GM19452 (cell line): Measurements from ENCODE around the gene RYR1.
"Not testable (repeated sequence)": the region's sequence is repeated elsewhere in the genome, so short reads cannot be mapped to it uniquely, and the experiment has no call there.

ENCODE experiments used
- ATAC-seq: cut with Tn5 transposase; IDR thresholded peaks from one replicate; pipeline ENCODE4 v1.9.1; 2021; ENCODE audit not compliant: unreplicated experiment

RYR1 gene

DNA sequence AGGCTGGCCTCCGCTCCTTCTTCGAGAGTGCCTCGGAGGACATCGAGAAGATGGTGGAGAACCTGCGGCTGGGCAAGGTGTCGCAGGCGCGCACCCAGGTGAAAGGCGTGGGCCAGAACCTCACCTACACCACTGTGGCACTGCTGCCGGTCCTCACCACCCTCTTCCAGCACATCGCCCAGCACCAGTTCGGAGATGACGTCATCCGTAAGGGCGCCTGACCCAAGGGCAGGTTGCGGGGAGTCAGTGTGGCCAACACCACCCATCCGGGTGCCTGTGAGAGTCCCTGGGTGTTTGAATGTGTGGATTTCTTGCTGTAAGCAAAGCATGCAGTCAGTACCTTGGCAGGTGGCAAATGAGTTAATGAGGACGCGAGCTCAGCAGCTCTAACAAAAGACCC lies 78.8 kb downstream of the RYR1 start:
- ATAC-seq = no peak

DNA sequence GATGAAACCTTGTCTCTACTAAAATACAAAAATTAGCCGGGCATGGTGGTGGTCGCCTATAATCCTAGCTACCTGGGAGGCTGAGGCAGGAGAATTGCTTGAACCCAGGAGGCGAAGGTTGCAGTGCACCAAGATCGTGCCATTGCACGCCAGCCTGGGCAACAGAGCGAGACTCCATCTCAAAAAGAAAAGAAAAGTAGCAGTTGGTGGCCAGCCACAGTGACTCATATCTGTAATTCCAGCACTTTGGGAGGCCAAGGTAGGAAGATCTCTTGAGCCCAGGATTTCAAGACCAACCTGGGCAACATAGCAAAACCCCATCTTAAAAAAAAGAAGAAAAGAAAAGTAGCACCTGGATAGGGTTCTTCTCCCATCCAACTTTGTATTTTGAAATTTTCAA lies 79.7 kb downstream of the RYR1 start:
- not testable (repeated sequence) for ATAC-seq

DNA sequence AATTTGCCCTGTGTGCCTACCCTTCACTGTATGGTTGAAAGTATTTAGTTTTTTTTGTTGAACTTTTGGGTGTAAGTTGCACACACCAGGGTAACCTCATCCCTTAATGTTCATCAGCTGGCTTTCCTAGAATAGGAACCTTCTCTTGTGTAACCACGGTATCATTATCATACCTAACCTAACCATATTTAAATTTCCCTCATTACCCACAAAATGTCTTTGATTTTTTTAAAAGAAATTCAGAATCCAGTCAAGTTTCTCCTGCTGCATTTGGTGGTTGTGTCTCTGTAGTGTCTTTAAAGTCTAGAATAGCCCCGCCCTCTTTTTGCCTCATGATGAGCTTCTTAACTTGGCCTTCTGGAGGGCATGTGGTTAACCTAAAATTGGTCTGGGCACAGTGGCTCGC lies 80.3 kb downstream of the RYR1 start:
- ATAC-seq = no peak

DNA sequence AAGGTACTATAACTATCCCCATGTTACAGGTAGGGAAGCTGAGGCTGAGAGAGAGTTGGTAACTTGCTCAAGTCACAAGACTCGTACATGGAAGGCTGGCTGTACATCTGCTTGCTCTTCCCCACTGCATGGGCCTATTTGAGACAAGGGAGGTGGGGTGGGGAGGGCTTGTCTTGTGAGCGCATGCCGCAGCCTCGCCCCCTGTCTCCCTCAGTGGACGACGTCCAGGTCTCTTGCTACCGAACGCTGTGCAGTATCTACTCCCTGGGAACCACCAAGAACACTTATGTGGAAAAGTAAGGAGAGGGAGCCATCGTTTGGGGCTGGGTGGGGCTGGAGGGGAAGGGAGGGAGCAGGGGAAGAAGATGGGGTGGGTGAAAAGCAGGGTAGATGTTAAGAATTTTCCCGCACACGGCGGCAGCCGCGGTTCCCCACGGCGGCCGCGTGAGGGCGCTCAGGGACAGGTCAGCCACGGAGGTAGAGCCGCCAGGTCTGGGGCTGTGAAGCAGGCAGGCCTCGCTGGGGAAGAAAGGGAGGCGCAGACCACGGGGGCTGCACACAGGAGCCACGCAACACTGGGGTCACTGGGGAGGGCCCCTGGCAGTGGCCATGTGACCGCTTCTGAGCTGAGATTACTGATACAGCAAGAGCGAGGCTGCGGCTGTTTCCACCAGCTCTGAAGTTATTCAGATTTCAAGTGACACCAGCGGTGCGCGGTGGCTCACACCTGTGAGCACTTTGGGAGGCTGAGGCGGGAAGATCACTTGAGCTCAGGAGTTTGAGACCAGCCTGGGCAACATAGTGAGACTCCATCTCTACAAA lies 81.5 kb downstream of the RYR1 start:
- ATAC-seq = no peak

DNA sequence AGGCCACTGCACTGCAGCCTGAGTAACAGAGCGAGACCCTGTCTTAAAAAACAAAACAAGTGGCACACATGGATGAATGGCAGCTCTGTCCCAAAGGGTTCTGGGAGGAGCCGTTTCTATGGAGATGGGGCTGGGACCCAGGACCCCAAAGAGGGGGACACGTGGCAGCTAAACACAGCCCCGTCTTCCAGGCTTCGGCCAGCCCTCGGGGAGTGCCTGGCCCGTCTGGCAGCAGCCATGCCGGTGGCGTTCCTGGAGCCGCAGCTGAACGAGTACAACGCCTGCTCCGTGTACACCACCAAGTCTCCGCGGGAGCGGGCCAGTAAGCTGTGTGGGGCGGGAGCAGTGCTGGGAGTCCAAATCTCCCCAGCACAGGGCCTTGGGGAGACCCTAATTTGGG lies 82.4 kb downstream of the RYR1 start:
- ATAC-seq = no peak

DNA sequence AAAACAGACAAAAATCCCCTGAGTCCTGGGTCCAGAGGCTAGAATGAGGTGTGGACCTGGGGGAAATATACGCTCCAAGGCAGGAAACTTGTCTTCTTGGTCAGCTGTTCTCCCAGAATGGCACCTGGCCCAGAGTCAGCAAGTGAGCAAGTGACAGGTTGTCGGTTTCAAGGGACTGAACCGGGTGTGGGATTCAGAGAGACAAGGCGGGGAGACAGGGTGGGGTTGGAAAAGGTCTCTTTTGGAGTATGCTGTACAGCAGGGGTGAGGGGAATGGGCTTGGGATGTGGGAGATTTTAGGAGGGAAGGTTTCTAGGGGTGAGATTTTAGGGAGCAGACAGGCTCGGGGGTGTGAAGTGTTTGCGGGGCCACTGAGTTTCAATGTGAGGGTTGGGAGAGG lies 83.3 kb downstream of the RYR1 start:
- no peak for ATAC-seq

DNA sequence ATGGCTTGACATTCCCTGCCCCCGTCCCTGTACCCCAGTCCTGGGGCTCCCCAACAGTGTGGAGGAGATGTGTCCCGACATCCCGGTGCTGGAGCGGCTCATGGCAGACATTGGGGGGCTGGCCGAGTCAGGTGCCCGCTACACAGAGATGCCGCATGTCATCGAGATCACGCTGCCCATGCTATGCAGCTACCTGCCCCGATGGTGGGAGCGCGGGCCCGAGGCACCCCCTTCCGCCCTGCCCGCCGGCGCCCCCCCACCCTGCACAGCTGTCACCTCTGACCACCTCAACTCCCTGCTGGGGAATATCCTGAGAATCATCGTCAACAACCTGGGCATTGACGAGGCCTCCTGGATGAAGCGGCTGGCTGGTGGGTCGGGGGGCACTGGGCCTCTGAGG lies 83.8 kb downstream of the RYR1 start:
- ATAC-seq = no peak

DNA sequence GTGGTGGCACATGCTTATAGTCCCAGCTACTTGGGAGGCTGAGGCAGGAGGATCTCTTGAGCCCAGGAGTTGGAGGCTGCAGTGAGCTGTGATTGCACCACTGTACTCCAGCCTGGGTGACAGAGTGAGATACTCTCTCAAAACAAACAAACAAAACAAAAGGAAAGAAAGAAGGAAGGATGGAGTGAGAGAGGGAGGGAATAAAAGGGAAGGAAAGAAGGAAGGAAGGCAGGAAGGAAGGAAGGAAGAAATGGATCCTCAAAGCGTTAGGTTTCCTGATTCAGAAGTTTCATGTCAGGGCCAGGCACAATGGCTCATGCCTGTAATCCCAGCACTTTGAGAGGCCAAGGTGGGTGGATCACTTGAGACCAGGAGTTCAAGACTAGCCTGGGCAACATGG lies 84.5 kb downstream of the RYR1 start:
- not testable (repeated sequence) for ATAC-seq

DNA sequence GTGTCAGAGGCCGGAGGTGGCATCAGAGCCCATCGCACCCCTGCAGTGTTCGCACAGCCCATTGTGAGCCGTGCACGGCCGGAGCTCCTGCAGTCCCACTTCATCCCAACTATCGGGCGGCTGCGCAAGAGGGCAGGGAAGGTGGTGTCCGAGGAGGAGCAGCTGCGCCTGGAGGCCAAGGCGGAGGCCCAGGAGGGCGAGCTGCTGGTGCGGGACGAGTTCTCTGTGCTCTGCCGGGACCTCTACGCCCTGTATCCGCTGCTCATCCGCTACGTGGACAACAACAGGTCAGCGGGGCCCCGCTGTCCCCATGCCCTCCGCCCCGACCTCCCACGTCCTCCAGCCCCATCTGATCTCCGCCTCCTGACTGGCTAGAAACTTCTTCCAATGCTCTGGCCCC lies 85.7 kb downstream of the RYR1 start:
- ATAC-seq = no peak

DNA sequence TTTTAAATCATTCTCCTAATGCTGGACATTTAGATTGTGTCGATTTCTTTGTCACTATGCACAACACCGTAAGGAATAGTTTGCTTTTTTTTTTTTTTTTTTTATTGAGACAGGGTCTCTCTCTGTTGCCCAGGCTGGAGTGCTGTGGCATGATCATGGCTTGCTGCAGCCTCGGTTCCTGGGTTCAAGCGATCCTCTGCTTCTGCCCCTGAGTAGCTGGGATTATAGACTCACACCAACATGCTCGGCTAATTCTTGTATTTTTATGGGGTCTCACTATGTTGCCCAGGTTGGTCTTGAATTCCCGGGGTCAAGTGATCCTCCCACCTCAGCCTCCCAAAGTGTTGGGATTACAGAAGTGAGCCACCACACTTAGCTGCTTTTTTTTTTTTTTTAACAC lies 86.5 kb downstream of the RYR1 start:
- ATAC-seq = no peak

DNA sequence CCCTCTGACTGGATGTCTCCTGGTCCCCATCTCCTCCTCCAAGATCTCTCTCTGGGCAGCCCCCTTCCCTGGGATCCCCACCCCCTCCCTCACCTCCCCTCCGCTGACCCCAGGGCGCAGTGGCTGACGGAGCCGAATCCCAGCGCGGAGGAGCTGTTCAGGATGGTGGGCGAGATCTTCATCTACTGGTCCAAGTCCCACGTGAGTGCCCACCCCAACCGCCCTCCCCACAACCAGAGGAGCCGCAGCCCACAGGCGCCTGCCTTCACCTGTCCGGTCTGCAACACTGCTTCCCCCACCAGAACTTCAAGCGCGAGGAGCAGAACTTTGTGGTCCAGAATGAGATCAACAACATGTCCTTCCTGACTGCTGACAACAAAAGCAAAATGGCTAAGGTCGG lies 89.4 kb downstream of the RYR1 start:
- no peak for ATAC-seq

DNA sequence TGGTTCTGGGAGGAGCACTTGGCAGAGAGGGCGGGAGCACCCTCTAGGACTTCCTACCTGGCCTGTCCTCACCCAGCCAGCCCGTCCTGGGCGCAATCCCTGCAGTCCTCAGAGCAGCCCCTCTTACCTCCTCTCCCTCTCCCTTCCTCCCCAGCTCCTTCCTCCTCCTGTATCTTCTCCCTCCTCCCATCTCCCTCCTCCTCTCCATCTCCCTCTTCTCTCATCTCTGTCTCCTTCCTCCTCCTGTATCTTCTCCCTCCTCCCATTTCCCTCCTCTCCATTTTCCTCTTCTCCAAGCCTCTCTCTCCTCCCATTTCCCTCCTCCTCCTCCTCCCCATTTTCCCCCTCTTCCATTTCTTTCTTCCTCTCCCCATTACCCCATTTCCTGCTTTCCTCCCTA lies 89.8 kb downstream of the RYR1 start:
- ATAC-seq = no peak

DNA sequence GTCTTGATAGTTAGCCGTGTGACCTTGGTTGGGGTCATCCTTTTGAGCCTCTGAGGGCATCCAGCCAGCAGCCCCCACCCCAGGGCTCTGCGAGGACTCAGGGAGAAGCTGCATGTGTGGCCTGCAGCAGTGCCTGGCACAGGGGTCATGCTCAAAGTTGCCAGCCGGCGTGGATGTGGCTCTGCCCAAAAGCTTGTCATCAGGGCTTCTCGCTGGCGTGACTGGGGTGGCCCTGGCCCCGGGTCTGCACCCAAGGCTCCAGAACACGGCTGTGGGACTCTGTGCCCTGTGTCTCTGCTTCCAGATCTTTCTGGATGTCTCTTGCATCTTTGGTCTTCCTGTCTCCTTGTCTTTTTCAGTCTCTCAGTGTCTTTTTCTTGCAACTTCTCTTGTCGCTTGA lies 90.9 kb downstream of the RYR1 start:
- no peak for ATAC-seq

DNA sequence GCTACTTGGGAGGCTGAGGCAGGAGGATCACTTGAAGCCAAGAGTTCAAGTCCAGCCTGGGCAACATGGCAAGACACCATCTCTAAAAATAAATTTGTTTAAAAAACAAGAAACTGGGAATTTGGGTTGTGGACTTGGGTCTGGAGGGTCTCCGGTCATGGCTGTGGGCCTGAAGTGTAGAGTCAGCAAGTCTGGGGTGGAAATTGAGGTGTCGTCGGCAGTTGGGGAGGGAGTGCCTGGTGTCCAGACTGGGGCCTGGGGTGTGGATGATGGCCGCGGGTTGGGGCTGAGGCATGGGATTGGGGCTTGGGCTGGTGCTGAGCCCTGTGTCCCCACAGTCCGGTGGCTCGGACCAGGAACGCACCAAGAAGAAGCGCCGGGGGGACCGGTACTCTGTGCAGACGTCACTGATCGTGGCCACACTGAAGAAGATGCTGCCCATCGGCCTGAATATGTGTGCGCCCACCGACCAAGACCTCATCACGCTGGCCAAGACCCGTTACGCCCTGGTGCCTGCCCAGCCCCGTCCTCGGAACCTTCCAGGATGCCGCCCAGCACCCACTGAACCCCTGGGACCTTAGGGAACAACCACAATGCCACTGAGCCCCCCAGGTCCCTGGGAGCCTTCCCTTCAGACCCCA lies 91.6 kb downstream of the RYR1 start:
- ATAC-seq = no peak

DNA sequence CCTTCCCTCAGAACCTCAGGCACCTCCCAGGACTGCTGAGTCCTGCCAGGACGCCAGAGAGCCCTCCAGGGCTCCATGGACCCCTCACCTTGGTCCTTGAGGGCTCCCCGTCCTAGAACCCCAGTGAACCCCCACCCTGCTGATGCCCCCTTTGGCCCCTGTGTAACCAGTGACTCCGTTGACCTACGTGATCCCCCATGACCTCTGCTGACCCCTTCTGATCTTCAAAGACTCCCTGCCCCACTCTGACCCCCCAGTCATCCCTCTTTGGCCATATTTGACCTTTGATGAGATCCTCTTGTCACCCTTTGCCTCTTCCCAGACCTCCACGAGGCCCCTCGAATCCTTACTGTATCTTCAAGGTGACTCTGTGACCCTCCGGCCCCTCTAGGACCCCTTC lies 92.9 kb downstream of the RYR1 start:
- no peak for ATAC-seq

DNA sequence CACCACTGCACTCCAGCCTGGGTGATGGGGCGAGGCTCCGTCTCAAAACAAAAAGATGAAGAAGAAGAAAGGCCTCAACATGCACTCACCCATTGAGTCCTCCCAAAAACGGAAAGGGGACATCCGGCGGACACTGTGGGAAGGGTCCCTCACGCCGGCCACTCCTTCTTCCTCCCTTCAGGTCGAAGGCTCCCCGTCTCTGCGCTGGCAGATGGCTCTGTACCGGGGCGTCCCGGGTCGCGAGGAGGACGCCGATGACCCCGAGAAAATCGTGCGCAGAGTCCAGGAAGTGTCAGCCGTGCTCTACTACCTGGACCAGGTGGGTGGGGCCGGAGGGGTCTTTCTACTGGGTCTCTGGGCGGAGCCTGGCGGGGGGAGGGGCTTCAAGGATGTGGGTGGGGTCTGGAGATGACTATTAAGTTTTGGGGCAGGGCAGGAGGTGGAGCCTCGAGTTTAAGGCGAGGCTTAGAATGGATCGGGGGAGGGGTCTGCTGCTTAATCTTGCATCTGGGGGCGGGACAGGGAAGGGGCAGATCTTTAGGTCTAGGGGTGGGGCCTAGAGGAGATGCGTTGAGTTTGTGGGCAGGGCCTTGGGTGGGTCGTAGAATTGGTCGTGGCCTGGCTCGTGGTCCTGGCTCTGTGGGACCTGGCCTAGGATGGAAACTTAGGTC lies 94.1 kb downstream of the RYR1 start:
- no peak for ATAC-seq

DNA sequence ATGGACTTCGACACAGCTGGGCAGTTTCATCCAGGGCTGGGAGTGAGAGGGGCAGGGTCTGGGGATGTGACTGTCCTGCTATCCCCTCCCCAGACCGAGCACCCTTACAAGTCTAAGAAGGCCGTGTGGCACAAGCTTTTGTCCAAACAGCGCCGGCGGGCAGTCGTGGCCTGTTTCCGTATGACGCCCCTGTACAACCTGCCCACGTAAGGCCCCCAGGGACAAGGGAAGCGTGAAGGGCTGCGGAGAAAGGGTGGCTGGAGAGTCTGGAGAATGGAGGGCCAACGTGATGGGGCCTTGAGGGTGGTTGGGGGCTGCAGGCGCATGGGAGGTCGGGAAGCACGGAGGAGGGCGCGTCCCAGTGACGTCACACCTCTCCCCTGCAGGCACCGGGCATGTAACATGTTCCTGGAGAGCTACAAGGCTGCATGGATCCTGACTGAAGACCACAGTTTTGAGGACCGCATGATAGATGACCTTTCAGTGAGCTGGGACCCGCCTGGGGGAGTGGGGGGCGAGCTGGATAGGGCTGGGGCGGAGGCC lies 94.8 kb downstream of the RYR1 start:
- no peak for ATAC-seq

DNA sequence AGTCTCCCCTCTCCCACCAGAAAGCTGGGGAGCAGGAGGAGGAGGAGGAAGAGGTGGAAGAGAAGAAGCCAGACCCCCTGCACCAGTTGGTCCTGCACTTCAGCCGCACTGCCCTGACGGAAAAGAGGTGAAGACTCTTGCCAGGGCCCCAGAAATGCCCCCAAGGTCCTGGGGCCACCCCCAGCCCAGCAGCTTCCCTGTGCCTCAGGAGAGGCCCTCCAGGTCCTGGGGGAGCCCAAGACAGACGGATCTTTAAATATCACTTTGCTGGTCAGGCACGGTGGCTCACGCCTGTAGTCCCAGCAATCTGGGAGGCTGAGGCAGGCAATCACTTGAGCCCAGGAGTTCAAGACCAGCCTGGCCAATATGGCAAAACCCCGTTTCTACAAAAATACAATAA lies 95.4 kb downstream of the RYR1 start:
- no peak for ATAC-seq

DNA sequence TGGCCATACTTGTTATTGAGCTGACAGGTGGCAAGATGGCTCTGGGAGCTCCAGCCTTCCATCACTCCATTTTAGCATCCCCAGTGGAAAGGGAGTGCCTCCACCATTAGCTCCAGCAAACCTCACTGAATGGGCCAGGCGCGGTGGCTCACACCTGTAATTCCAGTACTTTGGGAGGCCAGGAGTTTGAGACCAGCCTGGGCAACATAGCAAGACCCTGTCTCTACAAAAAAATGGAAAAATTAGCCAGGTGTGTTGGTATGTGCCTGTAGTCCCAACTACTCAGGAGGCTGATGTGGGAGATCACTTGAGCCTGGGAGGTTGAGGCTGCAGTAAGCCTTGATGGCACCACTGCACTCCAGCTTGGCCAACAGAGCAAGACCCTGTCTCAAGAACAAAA lies 98.0 kb downstream of the RYR1 start:
- ATAC-seq = no peak

DNA sequence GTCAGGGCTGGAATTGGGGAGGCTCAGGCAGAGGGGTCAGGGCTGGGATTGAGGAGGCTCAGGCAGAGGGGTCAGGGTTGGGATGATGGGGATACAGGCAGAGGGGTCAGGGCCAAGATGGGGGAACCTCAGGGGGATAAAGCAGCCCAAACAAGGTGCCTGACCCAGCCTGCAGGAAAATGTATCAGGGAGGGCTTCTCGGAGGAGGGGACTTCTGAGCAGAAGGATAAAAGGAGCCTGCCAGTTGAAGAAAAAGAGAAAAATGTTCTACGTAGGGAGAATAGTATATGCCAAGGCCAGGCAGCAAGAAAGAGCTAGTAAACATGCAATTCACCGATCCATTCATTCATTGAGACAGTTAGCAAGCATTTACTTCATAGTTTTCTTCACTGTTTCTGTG lies 99.4 kb downstream of the RYR1 start:
- ATAC-seq = no peak

DNA sequence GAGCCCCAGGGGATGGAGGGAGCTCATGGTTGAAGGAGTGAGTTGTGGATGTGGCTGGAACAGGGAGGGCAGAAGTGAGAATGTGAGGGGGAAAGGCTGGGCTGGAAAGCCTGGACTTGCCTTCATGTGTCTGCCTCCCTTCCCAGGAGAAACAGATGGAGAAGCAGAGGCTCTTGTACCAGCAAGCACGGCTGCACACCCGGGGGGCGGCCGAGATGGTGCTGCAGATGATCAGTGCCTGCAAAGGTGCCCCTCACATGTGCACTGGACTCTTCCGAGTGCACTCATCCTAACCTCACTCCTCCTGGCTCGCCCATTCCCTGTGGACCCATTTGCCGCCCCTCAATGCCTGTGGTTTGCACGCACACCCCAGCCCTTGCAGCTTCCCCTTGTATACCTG lies 101.1 kb downstream of the RYR1 start:
- ATAC-seq = no peak

DNA sequence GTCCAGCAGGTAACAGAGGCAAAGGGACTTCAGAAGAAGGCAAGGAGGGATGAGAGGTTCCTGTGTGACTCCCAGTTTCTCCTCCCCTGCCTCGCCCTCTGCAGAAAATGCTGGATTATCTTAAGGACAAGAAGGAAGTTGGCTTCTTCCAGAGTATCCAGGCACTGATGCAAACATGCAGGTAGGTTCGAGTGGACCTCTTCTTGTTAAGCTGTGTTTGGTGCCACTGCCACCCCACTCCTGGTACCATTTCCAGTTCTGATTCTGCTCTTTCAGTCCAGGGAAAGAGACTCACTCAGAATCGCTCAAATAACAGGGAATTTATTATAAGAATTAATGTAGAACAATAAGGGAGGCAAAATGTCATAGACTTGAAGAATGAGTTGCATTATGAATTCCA lies 101.7 kb downstream of the RYR1 start:
- ATAC-seq = no peak
